K562 (cell line): ENCODE data around the gene TAF8. TPM values are rescaled to one million over a fixed set of nuclear protein-coding genes. Genes with fewer than 3 reads are reported as not detected.

Experiments
- CBX8 ChIP-seq: fragments of 200-600 bp; sonication (generic); IDR thresholded peaks from 2 replicates; pipeline ENCODE4 v1.6.1; 2012; ENCODE audit warnings: borderline replicate concordance, mixed run types, low read depth, mild to moderate bottlenecking, moderate library complexity, mixed read lengths, low read length, control low read depth, inconsistent platforms; ENCODE audit not compliant: poor library complexity, severe bottlenecking; ENCODE audit errors: extremely low read depth
- CXXC5 ChIP-seq: fragments of 250-450 bp; sonication (Bioruptor Pico); IDR thresholded peaks from 2 replicates; pipeline ENCODE4 v1.8.0; 2022; ENCODE audit warnings: inconsistent platforms, mild to moderate bottlenecking, moderate library complexity
- GTF2F1 ChIP-seq: IDR thresholded peaks from 2 replicates; pipeline ENCODE4 v1.6.1; 2011; ENCODE audit warnings: low read depth, low read length, improper control_type of control experiment
- LCOR ChIP-seq: sonication (generic); formaldehyde crosslinking; IDR thresholded peaks from 2 replicates; pipeline ENCODE4 v1.8.0; 2022; ENCODE audit warnings: mild to moderate bottlenecking, missing genetic modification reagents
- MED1 ChIP-seq: sonication (generic); formaldehyde crosslinking; IDR thresholded peaks from 2 replicates; pipeline ENCODE4 v1.8.1; 2023; ENCODE audit warnings: missing genetic modification reagents, borderline replicate concordance
- MEF2D ChIP-seq: conservative IDR thresholded peaks from 2 replicates; pipeline ENCODE4 v1.6.1; 2016; ENCODE audit warnings: low read depth, missing genetic modification characterization, missing compliant biosample characterization
- MTA2 ChIP-seq: fragments of 450-650 bp; IDR thresholded peaks from 2 replicates; pipeline ENCODE4 v1.6.1; 2016; ENCODE audit warnings: low read depth
- PHTF2 ChIP-seq: fragments of 250-450 bp; sonication (Bioruptor Pico); IDR thresholded peaks from 2 replicates; pipeline ENCODE4 v1.5.0; 2021; ENCODE audit warnings: mild to moderate bottlenecking
- PPARD ChIP-seq: fragments of 250-450 bp; sonication (Bioruptor Pico); IDR thresholded peaks from 2 replicates; pipeline ENCODE4 v1.8.0; 2022; ENCODE audit warnings: inconsistent platforms, mild to moderate bottlenecking, moderate library complexity
- PTTG1 ChIP-seq: fragments of 450-650 bp; IDR thresholded peaks from 2 replicates; pipeline ENCODE4 v1.6.1; 2016; ENCODE audit warnings: low read depth, mild to moderate bottlenecking, missing genetic modification characterization, missing compliant biosample characterization
- TAF1 ChIP-seq: IDR thresholded peaks from 2 replicates; pipeline ENCODE4 v1.6.1; 2011; ENCODE audit warnings: mild to moderate bottlenecking, low read length, moderate library complexity; ENCODE audit not compliant: insufficient read depth, control insufficient read depth, severe bottlenecking; ENCODE audit errors: extremely low read depth
- ZNF174 ChIP-seq: fragments of 250-450 bp; sonication (Bioruptor Pico); IDR thresholded peaks from 2 replicates; pipeline ENCODE4 v1.4.0; 2020; ENCODE audit warnings: mild to moderate bottlenecking
- ZNF696 ChIP-seq: fragments of 250-450 bp; sonication (Bioruptor Pico); conservative IDR thresholded peaks from 2 replicates; pipeline ENCODE4 v1.4.0; 2020; ENCODE audit warnings: mild to moderate bottlenecking, moderate library complexity
- ZNF766 ChIP-seq: fragments of 200-800 bp; sonication (Bioruptor generic); conservative IDR thresholded peaks from 2 replicates; pipeline ENCODE4 v1.6.1; 2016; ENCODE audit warnings: missing genetic modification characterization, missing compliant biosample characterization
- polyA plus RNA-seq, 8 experiments: library from polyadenylated mRNA; depleted of rRNA in 4 of 8; stranded (reverse) in 5 of 8; unstranded in 3 of 8; fragments of >200 nt; fragmentation: Nextera tagmentation in 2 of 8; fragmentation: Illumina TruSeq in 1 of 8; extraction: Ambion mirVana in 2 of 8; extraction: Trizol in 1 of 8; gene quantifications; 2 replicates each; pipeline versions ENCODE4 v1.2.1 to v1.2.3, GENCODE V29; 2011 to 2014; ENCODE audit warnings: inconsistent platforms in 1 of 8, missing spikeins in 1 of 8
- total RNA-seq, 7 experiments: library from RNA; depleted of rRNA in 6 of 7; stranded (reverse); fragments of >200 nt in 6 of 7; fragmentation: Illumina TruSeq in 2 of 7; extraction: Trizol in 2 of 7; gene quantifications; 2 replicates each; pipeline versions ENCODE4 v1.2.1 to v1.2.3, GENCODE V29; 2011 to 2021; ENCODE audit warnings: low replicate concordance in 1 of 7
- TF ChIP-seq, protein P1 (sequence below): fragments of 200-400 bp; formaldehyde crosslinking; IDR thresholded peaks from 2 replicates; pipeline ENCODE4 v1.6.1; 2017; ENCODE audit warnings: mild to moderate bottlenecking, low read depth, low read length, moderate library complexity
- TF ChIP-seq, protein P2 (sequence below): fragments of 250-450 bp; sonication (Bioruptor Pico); IDR thresholded peaks from 2 replicates; pipeline ENCODE4 v1.4.0; 2020; ENCODE audit warnings: borderline replicate concordance
- TF ChIP-seq, protein P3 (sequence below): fragments of 450-650 bp; formaldehyde crosslinking; IDR thresholded peaks from 2 replicates; pipeline ENCODE4 v1.4.0; 2022; ENCODE audit warnings: missing genetic modification characterization
- TF ChIP-seq, protein P4 (sequence below): fragments of 450-650 bp; formaldehyde crosslinking; IDR thresholded peaks from 2 replicates; pipeline ENCODE4 v1.4.0; 2020; ENCODE audit warnings: mild to moderate bottlenecking, moderate library complexity
- TF ChIP-seq, protein P5 (sequence below): fragments of 250-450 bp; sonication (Bioruptor Pico); IDR thresholded peaks from 2 replicates; pipeline ENCODE4 v1.8.0; 2021; ENCODE audit warnings: moderate library complexity, mild to moderate bottlenecking, inconsistent platforms

Gene TAF8
- total and polyA plus RNA-seq, 9 of the 15 experiments (the other 6 are each of a cell fraction or from before 2014, with no cell fraction given) = 29.4 to 84.0 (median 52.6) TPM

DNA sequence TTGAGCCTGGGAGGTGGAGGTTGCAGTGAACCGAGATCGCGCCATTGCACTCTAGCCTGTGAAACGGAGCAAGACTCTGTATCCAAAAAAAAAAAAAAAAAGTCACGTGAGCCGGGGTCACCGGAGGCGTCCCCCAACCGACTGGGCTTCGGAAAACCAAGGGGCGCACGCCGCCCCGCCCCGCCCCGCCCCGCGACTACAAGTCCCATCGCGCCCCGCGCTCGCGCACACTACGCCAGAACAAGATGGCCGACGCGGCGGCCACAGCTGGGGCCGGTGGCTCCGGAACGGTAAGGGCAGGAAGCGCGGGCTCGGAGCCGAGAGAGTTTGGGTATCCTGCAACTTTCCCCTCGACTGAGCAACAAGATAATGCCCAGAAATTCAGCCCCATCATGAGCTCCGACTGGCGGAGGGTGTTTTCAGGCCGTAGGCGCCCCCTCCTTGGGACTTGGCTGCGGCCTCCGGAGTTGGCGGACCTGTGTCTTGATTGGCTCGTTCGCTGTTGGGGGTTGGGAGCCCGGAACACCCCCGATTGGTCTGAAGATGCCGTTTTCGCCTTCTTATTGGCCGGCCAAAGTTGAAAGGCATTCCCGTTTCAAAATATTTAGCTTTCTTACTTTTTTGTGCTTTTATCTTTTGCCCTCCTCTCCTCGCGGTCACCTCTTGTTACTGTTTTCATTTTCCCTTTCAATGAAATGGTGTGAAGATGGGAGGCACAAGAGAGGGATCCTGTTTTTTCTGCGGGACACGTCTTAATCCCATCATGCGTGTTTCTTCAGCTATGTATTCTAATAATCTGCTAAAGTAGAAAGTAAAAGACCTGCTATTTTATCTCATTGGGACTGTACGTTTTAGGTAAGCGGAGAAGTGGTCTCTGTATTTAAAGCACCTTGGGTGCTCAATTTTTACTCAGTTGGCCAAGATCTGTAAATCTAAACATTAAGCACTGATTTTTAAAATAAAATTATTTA, at the start of gene TAF8 (continued):
- TF ChIP-seq, protein P1, sequence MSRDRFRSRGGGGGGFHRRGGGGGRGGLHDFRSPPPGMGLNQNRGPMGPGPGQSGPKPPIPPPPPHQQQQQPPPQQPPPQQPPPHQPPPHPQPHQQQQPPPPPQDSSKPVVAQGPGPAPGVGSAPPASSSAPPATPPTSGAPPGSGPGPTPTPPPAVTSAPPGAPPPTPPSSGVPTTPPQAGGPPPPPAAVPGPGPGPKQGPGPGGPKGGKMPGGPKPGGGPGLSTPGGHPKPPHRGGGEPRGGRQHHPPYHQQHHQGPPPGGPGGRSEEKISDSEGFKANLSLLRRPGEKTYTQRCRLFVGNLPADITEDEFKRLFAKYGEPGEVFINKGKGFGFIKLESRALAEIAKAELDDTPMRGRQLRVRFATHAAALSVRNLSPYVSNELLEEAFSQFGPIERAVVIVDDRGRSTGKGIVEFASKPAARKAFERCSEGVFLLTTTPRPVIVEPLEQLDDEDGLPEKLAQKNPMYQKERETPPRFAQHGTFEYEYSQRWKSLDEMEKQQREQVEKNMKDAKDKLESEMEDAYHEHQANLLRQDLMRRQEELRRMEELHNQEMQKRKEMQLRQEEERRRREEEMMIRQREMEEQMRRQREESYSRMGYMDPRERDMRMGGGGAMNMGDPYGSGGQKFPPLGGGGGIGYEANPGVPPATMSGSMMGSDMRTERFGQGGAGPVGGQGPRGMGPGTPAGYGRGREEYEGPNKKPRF = no peak
- TF ChIP-seq CXXC5 (CRISPR knock-in tag) = peak; percentile 93
- TF ChIP-seq GTF2F1 = no peak; the same call in 1 of the 2 replicates
- no peak for TF ChIP-seq ZNF696
- no peak for TF ChIP-seq CBX8
- TF ChIP-seq PPARD = no peak
- no peak; the same call in 1 of the 2 replicates for TF ChIP-seq MEF2D (tag)
- TF ChIP-seq TAF1 = peak; percentile 99
- no peak for TF ChIP-seq PTTG1 (tag)
- TF ChIP-seq ZNF766 (CRISPR knock-in tag) = peak; percentile 92
- TF ChIP-seq, protein P2, sequence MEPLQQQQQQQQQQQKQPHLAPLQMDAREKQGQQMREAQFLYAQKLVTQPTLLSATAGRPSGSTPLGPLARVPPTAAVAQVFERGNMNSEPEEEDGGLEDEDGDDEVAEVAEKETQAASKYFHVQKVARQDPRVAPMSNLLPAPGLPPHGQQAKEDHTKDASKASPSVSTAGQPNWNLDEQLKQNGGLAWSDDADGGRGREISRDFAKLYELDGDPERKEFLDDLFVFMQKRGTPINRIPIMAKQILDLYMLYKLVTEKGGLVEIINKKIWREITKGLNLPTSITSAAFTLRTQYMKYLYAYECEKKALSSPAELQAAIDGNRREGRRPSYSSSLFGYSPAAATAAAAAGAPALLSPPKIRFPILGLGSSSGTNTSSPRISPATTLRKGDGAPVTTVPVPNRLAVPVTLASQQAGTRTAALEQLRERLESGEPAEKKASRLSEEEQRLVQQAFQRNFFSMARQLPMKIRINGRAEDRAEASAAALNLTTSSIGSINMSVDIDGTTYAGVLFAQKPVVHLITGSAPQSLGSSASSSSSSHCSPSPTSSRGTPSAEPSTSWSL = no peak
- no peak for TF ChIP-seq MTA2
- TF ChIP-seq PHTF2 (CRISPR knock-in tag) = no peak
- TF ChIP-seq, protein P3, sequence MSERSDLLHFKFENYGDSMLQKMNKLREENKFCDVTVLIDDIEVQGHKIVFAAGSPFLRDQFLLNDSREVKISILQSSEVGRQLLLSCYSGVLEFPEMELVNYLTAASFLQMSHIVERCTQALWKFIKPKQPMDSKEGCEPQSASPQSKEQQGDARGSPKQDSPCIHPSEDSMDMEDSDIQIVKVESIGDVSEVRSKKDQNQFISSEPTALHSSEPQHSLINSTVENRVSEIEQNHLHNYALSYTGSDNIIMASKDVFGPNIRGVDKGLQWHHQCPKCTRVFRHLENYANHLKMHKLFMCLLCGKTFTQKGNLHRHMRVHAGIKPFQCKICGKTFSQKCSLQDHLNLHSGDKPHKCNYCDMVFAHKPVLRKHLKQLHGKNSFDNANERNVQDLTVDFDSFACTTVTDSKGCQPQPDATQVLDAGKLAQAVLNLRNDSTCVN (CRISPR knock-in tag) = no peak; the same call in 1 of the 2 replicates
- TF ChIP-seq MED1 (CRISPR knock-in tag) = no peak
- TF ChIP-seq, protein P4, sequence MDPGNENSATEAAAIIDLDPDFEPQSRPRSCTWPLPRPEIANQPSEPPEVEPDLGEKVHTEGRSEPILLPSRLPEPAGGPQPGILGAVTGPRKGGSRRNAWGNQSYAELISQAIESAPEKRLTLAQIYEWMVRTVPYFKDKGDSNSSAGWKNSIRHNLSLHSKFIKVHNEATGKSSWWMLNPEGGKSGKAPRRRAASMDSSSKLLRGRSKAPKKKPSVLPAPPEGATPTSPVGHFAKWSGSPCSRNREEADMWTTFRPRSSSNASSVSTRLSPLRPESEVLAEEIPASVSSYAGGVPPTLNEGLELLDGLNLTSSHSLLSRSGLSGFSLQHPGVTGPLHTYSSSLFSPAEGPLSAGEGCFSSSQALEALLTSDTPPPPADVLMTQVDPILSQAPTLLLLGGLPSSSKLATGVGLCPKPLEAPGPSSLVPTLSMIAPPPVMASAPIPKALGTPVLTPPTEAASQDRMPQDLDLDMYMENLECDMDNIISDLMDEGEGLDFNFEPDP = no peak
- TF ChIP-seq, protein P5, sequence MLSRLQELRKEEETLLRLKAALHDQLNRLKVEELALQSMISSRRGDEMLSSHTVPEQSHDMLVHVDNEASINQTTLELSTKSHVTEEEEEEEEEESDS = no peak
- no peak for TF ChIP-seq ZNF174 (CRISPR knock-in tag)
- peak; percentile 88 for TF ChIP-seq LCOR
